HG02885 (cell line): ENCODE results near the gene DDX6.

Experiments
- ATAC-seq: cut with Tn5 transposase; IDR thresholded peaks from one replicate; pipeline ENCODE4 v1.9.1; 2021; ENCODE audit warnings: mild to moderate bottlenecking; ENCODE audit not compliant: unreplicated experiment, poor library complexity

Gene DDX6

GRCh38 chr11:118705791-118706545 lies 85.0 kb downstream of the DDX6 start:
- no peak for ATAC-seq

DNA sequence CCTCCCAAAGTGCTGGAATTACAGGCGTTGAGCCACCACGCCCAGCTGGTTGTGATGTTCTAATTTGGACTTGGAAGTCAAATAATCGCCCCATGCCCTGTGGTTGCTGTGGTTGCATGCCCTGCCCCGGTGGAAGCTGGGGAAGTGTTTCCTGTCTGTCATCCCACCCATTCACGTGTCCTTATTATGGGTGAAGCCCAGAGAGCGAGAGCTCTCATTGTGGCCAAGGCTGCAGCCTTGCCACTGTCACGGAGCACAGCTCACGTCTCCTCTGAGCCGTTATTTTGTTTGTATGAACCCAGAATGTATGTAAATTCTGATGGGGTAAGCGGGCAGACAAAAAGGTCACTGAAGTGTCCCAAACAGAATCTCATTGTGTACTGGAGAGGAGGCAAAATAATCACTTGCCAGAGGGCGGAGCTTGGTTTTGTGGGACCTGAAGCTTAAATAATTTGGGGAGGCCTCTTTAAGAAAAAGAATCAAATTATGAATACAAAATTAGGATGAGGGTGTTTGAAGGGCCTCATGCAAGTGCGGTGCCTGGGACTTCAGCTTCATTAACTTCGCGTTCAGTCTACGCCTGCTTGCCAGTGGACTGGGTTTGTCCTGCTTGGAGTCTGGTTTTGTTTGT lies 85.7 kb downstream of the DDX6 start:
- no peak for ATAC-seq

- no peak for ATAC-seq
Observed at GRCh38 chr11:118703563-118704106, 87.3 kb downstream of the DDX6 start.

DNA sequence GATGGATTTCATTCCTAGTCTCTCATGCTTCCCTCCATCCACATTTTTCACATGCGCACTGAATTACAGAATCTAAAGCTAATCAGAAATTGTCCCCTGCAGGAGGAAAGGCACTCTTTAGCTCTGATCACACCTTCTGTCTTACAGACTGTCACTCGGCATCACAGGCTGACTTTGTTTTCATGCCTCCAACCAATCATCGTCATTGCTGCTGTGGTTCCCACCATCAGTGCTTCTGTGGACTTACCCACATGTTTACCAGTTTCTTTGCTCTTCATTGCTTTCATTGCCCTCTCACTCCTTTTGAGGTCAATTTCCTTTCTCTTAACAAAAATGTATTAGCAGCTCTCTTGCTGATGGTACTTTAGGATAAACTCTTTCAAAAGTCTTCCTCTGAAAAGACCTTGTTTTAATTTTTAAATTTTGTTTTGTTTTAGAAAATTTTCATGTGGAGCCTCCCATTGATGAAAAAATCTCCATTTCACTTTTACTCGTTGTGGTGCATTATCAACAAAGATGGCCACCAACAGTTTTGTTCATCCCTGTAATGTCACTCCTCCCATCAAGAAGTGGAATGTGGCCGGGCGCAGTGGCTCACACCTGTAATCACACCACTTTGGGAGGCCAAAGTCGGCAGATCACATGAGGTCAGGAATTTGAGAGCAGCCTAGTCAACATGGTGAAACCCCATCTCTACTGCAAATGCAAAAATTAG lies 91.3 kb downstream of the DDX6 start:
- no peak for ATAC-seq
